Measurements from ENCODE around the gene B3GNT3.

The B3GNT3 gene

GRCh38 chr19:17753976-17754375 is 41.0 kb upstream of the B3GNT3 start:
- no peak overlapping the region for H2AFZ ChIP-seq (ENCODE audit: low read depth, low read length)
- H3K4me1 ChIP-seq (ENCODE audit: control insufficient read depth, insufficient read depth, low read depth, low read length) = peaks cover 10% of the 10 kb centered on the region
- H2BK5ac ChIP-seq (ENCODE audit: low read depth, low read length, poor library complexity, severe bottlenecking) = no peak overlapping the region
- H3K36me3 ChIP-seq (ENCODE audit: control insufficient read depth in 1 of 2, insufficient read depth in 2 of 2, low read depth in 1 of 2, low read length in 2 of 2) = no peaks in the 10 kb centered on the region
- H3K23ac ChIP-seq (ENCODE audit: low read length in 2 of 2) = no peak overlapping the region
- DNase-seq = no peak
- no peak overlapping the region for H3K4me3 ChIP-seq (ENCODE audit: insufficient read depth in 1 of 2, low read depth in 1 of 2, low read length in 2 of 2)
- no peak overlapping the region for H3K4ac ChIP-seq (ENCODE audit: low read depth in 1 of 2, low read length in 2 of 2)
- H3K4me2 ChIP-seq (ENCODE audit: low read length, poor library complexity, severe bottlenecking) = no peak overlapping the region
- peak overlapping the region; percentile 20 for H4K91ac ChIP-seq (ENCODE audit: low read length)
- H3K9ac ChIP-seq (ENCODE audit: low read length) = no peak overlapping the region
- H4K8ac ChIP-seq (ENCODE audit: low read length) = peak overlapping the region; percentile 4
- H3K18ac ChIP-seq (ENCODE audit: low read depth in 1 of 2, low read length in 2 of 2) = no peak overlapping the region
- H3K79me1 ChIP-seq (replicated peaks; ENCODE audit: low read length, poor library complexity, severe bottlenecking) = no peaks in the 10 kb centered on the region
- H3K14ac ChIP-seq (ENCODE audit: low read length in 2 of 2) = no peak overlapping the region
- H3K27me3 ChIP-seq (ENCODE audit: control insufficient read depth in 1 of 2, insufficient read depth in 1 of 2, low read length in 2 of 2) = peaks cover 0 to 1% of the 10 kb centered on the region in 2 experiments
- H2AK5ac ChIP-seq (ENCODE audit: low read length, severe bottlenecking) = no peak overlapping the region
- no peak overlapping the region for H3K27ac ChIP-seq (ENCODE audit: low read length, poor library complexity, severe bottlenecking)
- no peak overlapping the region for H2BK15ac ChIP-seq (ENCODE audit: low read depth, poor library complexity, severe bottlenecking)
- no peaks in the 10 kb centered on the region for H3K9me3 ChIP-seq (ENCODE audit: control insufficient read depth, low read length)
- 74% methylated on average over 9 of the region's 9 CpGs for WGBS
- no peak overlapping the region for H2BK120ac ChIP-seq (ENCODE audit: low read depth, low read length)
- H2BK12ac ChIP-seq (ENCODE audit: low read length in 2 of 2) = no peak overlapping the region

GRCh38 chr19:17754634-17755442 is 40.1 kb upstream of the B3GNT3 start:
- no peak overlapping the region for H3K4ac ChIP-seq (ENCODE audit: low read depth in 1 of 2, low read length in 2 of 2)
- no peaks in the 10 kb centered on the region for H3K79me1 ChIP-seq (replicated peaks; ENCODE audit: low read length, poor library complexity, severe bottlenecking)
- WGBS = 63% methylated on average over 5 of the region's 5 CpGs

GRCh38 chr19:17755443-17755890 is 39.5 kb upstream of the B3GNT3 start:
- no peak overlapping the region for H2BK5ac ChIP-seq (ENCODE audit: low read depth, low read length, poor library complexity, severe bottlenecking)
- WGBS = 93% methylated on average over 1 of the region's 1 CpG
- no peak overlapping the region for H2BK15ac ChIP-seq (ENCODE audit: low read depth, poor library complexity, severe bottlenecking)
- no peaks in the 10 kb centered on the region for H3K27me3 ChIP-seq (ENCODE audit: control insufficient read depth in 1 of 2, insufficient read depth in 1 of 2, low read length in 2 of 2)
- no peak overlapping the region for H3K4me2 ChIP-seq (ENCODE audit: low read length, poor library complexity, severe bottlenecking)
- no peak overlapping the region for H3K18ac ChIP-seq (ENCODE audit: low read depth in 1 of 2, low read length in 2 of 2)
- no peak overlapping the region for H2BK120ac ChIP-seq (ENCODE audit: low read depth, low read length)
- H3K27ac ChIP-seq (ENCODE audit: low read length, poor library complexity, severe bottlenecking) = no peak overlapping the region
- H4K8ac ChIP-seq (ENCODE audit: low read length) = no peak overlapping the region
- no peak overlapping the region for H3K23ac ChIP-seq (ENCODE audit: low read length in 2 of 2)
- no peaks in the 10 kb centered on the region for H3K9me3 ChIP-seq (ENCODE audit: control insufficient read depth, low read length)
- H3K79me1 ChIP-seq (replicated peaks; ENCODE audit: low read length, poor library complexity, severe bottlenecking) = no peaks in the 10 kb centered on the region
- peaks cover 10% of the 10 kb centered on the region for H3K4me1 ChIP-seq (ENCODE audit: control insufficient read depth, insufficient read depth, low read depth, low read length)
- H3K4me3 ChIP-seq (ENCODE audit: insufficient read depth in 1 of 2, low read depth in 1 of 2, low read length in 2 of 2) = no peak overlapping the region
- no peak overlapping the region for H2BK12ac ChIP-seq (ENCODE audit: low read length in 2 of 2)
- H2AFZ ChIP-seq (ENCODE audit: low read depth, low read length) = no peak overlapping the region
- no peak overlapping the region for H3K4ac ChIP-seq (ENCODE audit: low read depth in 1 of 2, low read length in 2 of 2)
- DNase-seq = no peak
- no peak overlapping the region for H2AK5ac ChIP-seq (ENCODE audit: low read length, severe bottlenecking)
- H3K14ac ChIP-seq (ENCODE audit: low read length in 2 of 2) = no peak overlapping the region
- H4K91ac ChIP-seq (ENCODE audit: low read length) = no peak overlapping the region
- H3K9ac ChIP-seq (ENCODE audit: low read length) = no peak overlapping the region
- no peaks in the 10 kb centered on the region for H3K36me3 ChIP-seq (ENCODE audit: control insufficient read depth in 1 of 2, insufficient read depth in 2 of 2, low read depth in 1 of 2, low read length in 2 of 2)

More at GRCh38 chr19:17754634-17755442, 40.1 kb upstream of the B3GNT3 start:
- Histone ChIP-seq H3K4me3 (ENCODE audit: insufficient read depth in 1 of 2, low read depth in 1 of 2, low read length in 2 of 2) (no peak overlapping the region), H3K27me3 (ENCODE audit: control insufficient read depth in 1 of 2, insufficient read depth in 1 of 2, low read length in 2 of 2) (no peaks in the 10 kb centered on the region), H3K23ac (ENCODE audit: low read length in 2 of 2) (no peak overlapping the region), H3K18ac (ENCODE audit: low read depth in 1 of 2, low read length in 2 of 2) (no peak overlapping the region), H3K9me3 (ENCODE audit: control insufficient read depth, low read length) (no peaks in the 10 kb centered on the region), H2BK120ac (ENCODE audit: low read depth, low read length) (no peak overlapping the region), H3K9ac (ENCODE audit: low read length) (no peak overlapping the region), H2BK12ac (ENCODE audit: low read length in 2 of 2) (no peak overlapping the region), H4K8ac (ENCODE audit: low read length) (no peak overlapping the region), H2BK5ac (ENCODE audit: low read depth, low read length, poor library complexity, severe bottlenecking) (no peak overlapping the region), H2BK15ac (ENCODE audit: low read depth, poor library complexity, severe bottlenecking) (no peak overlapping the region), H3K27ac (ENCODE audit: low read length, poor library complexity, severe bottlenecking) (no peak overlapping the region), H4K91ac (ENCODE audit: low read length) (no peak overlapping the region), H3K36me3 (ENCODE audit: control insufficient read depth in 1 of 2, insufficient read depth in 2 of 2, low read depth in 1 of 2, low read length in 2 of 2) (no peaks in the 10 kb centered on the region), H3K4me1 (ENCODE audit: control insufficient read depth, insufficient read depth, low read depth, low read length) (peaks cover 10% of the 10 kb centered on the region), H3K4me2 (ENCODE audit: low read length, poor library complexity, severe bottlenecking) (no peak overlapping the region), H2AFZ (ENCODE audit: low read depth, low read length) (no peak overlapping the region), H2AK5ac (ENCODE audit: low read length, severe bottlenecking) (no peak overlapping the region), H3K14ac (ENCODE audit: low read length in 2 of 2) (no peak overlapping the region)
- no peak for DNase-seq

GRCh38 chr19:17755977-17756670 is 38.8 kb upstream of the B3GNT3 start:
- Histone ChIP-seq H2BK15ac (ENCODE audit: low read depth, poor library complexity, severe bottlenecking) (no peak overlapping the region), H3K9ac (ENCODE audit: low read length) (no peak overlapping the region), H3K18ac (ENCODE audit: low read depth in 1 of 2, low read length in 2 of 2) (no peak overlapping the region), H3K4me1 (ENCODE audit: control insufficient read depth, insufficient read depth, low read depth, low read length) (peaks cover 10% of the 10 kb centered on the region), H3K14ac (ENCODE audit: low read length in 2 of 2) (no peak overlapping the region), H2BK120ac (ENCODE audit: low read depth, low read length) (no peak overlapping the region), H2BK12ac (ENCODE audit: low read length in 2 of 2) (peak overlapping the region in 1 of 2 experiments; percentile 25), H2AK5ac (ENCODE audit: low read length, severe bottlenecking) (no peak overlapping the region), H3K4me2 (ENCODE audit: low read length, poor library complexity, severe bottlenecking) (no peak overlapping the region), H3K4me3 (ENCODE audit: insufficient read depth in 1 of 2, low read depth in 1 of 2, low read length in 2 of 2) (no peak overlapping the region), H4K91ac (ENCODE audit: low read length) (no peak overlapping the region), H3K36me3 (ENCODE audit: control insufficient read depth in 1 of 2, insufficient read depth in 2 of 2, low read depth in 1 of 2, low read length in 2 of 2) (no peaks in the 10 kb centered on the region), H2AFZ (ENCODE audit: low read depth, low read length) (no peak overlapping the region), H3K79me1 (replicated peaks; ENCODE audit: low read length, poor library complexity, severe bottlenecking) (no peaks in the 10 kb centered on the region), H3K27me3 (ENCODE audit: control insufficient read depth in 1 of 2, insufficient read depth in 1 of 2, low read length in 2 of 2) (no peaks in the 10 kb centered on the region), H4K8ac (ENCODE audit: low read length) (no peak overlapping the region), H3K9me3 (ENCODE audit: control insufficient read depth, low read length) (no peaks in the 10 kb centered on the region), H3K4ac (ENCODE audit: low read depth in 1 of 2, low read length in 2 of 2) (no peak overlapping the region), H3K27ac (ENCODE audit: low read length, poor library complexity, severe bottlenecking) (no peak overlapping the region), H3K23ac (ENCODE audit: low read length in 2 of 2) (no peak overlapping the region), H2BK5ac (ENCODE audit: low read depth, low read length, poor library complexity, severe bottlenecking) (no peak overlapping the region)
- 66% methylated on average over 11 of the region's 12 CpGs for WGBS
- peak; percentile 37 for DNase-seq
